ENCODE measurements around the gene DCTD.

Gene DCTD

DNA sequence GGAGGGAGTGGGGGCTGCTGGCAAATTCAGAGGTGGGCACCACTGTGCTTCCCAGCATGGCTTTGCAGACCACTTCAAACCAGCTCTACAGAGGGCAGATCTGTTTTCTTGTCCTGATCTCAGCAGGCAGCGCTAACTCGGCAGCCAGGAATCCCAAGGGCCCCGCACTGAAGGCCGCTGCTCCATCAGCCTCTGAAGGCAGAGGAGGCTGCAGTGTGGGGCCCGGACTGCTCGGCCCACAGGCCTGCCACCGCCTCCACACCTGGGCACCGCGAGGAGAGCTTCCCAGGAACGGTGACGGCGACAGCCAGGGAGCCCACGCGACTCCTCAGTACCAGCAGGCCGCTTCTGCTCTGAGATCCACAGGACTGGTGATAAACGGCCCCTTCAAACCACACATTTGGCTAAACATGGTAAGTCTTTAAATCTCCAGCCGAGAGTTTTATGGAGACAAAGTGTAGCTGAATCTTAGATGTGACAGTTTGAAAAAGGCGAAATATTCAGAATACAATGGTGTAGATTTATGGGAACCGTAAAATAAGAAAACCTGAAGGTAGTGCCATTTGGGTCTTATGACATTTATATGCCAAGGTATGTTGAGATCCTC lies 23.6 kb downstream of the DCTD start:
- DNase-seq (ENCODE audit: low read depth in 3 of 3, low spot score in 1 of 3): no peak

DNA sequence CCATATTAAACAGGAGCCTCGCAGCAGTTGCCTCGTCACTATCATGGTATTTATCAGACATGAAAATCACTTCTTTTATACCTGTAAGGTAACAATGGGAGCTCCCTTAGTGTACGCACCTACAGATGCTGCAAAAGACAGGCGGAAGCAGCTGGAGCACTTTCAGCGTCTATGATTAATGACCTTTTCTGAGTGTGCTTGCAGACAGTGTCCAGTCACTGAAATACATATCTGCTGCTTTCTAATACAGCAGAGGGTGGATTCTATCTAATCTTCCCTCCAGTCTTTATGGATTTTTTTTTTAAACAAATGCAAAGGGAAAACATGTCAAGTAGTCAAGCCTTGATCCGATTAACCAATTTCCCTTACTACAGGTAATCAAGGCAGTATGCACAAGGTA lies 24.1 kb downstream of the DCTD start:
- no peak for DNase-seq (ENCODE audit: low read depth in 3 of 3, low spot score in 1 of 3)

DNA sequence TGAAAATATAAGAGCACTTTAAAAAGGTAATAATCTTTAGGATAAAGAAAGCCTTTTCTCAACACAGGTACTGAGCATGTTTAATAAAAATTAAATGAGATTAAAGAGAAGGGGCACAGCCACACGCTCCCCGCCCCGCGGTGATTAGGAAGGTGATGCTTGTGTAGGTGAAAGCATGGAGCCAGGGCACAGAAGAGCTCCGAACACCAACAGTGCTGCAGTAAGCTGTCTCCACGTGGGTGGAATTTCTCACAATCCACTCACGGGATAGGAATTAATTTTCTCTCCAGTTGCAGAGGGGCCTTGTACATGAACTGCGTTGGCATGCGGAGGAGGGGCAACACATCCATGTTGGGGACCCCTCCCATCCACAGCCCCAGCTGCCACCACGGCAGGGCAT lies 27.0 kb downstream of the DCTD start:
- DNase-seq (ENCODE audit: low read depth in 3 of 3, low spot score in 1 of 3): no peak

DNA sequence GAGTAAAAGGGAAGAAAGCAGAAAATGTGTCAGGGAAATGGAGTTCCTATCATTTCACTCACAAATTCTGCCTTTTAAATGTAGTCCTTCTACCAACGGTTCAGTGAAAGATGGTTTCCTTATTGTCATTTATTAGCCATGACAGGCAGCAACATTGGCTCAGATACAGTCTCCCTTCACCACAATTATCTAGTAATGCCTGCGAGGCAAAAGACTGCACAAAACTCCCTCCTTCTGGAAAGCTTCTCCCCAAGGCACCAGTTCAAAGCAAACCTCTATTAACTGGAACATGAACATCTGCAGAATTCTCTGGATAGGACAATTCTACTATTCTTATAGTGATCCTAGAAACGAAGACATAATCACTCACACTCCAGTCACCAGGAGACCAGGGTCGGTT lies 28.3 kb downstream of the DCTD start:
- no peak for DNase-seq (ENCODE audit: low read depth in 3 of 3, low spot score in 1 of 3)

DNA sequence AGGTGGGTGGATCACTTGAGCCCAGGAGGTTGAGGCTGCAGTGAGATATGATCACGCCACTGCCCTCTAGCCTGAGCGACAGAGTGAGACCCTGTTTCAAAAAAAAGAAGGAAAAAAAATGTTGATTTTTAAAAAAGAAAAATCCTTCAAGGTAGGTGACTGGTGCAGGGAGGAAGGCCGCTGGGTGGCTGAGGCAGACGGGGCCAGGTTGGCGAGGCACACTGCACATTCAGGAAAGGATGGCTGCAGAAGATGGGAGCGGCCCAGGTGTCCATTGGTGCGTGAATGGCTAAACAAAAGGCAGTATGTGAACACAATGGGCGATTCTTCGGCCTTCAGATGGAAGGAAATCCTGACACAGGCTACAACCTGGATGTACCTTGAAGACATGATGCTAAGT lies 30.4 kb downstream of the DCTD start:
- no peak for DNase-seq (ENCODE audit: low read depth in 3 of 3, low spot score in 1 of 3)

DNA sequence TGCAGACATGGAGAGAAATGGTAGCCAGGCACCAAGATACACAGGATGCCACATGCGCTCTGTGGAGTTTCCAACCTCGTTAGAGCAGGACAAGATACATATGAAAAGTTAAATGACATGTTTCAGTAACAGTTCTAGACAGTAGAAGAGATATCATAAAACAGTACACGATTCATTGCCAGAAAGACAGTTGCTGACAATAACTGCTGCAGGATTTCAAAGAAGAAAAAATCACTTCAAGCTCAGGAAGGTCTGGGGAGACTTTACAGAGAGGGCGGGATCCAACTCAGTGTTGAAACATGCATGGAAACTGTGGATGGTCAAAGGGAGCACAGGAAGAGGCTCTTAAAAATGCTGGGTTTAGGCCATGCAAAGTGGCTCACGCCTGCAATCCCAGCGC lies 31.0 kb downstream of the DCTD start:
- DNase-seq (ENCODE audit: low read depth in 3 of 3, low spot score in 1 of 3): no peak

DNA sequence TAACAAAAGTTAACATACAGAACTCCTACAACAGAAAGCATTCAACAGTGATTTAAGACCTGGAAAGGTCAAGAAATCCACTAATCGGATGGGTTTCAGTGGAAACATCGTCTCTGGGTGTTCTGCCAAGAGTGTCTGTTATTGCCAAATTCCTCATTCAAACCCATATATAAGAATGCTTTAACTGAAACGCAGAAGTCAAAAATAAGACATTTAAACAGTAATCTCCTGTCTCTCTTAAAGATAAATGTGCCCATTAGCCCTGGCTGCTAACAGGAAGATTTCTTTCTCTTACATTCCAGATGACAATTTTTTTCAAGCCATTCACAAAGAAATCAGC lies 31.5 kb downstream of the DCTD start:
- DNase-seq (ENCODE audit: low read depth in 3 of 3, low spot score in 1 of 3): no peak

DNA sequence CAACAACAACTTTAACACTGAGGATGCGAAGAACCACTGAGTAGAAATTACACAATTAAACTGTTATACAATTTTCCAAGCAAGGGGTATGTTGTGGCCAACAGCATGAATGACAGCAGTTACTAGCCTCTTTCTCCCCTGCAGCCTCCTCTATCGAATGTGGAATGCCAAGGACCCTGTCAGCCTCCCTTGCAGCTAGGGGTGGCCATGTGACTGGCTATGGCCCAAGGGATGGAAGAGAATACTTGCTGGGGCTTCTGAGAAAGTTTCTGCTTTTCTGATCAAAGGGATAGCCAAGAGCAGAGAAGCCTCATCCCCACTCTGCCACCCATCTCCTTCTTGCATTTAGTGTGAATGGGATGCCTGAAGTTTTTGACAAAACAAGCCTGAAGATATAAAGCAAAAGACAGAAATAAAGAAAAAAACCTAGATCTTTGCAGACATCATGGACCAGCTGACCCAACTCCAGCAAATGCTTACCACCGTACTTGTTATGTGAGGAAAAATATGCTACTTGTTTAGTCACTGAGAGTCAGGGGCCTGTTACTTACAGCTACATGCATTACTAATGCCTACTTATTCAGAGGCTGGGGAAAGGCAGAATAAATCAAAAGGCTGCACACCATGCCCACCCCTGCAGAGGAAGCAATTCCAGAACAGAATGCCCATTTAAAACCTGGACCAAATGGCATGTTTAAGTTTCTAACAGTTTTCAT lies 32.0 kb downstream of the DCTD start:
- DNase-seq (ENCODE audit: low read depth in 3 of 3, low spot score in 1 of 3): no peak

DNA sequence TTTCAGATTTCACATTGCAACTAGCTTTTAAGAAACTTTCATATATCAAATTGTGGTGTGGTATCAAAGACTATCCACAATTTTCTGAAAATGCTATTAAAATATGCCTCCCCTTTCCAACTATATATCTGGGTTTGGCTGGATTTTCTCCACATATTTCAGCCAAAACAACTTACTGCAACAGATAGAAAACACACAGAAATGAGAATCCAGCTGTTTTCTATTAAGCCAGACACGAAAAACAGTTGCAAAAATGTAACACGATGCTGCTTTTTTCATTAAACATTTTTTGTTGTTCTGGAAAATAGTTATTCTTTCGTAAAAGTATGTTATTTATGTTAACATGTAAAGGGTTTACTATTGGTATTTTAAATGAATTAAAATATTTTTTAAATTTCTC lies 33.1 kb downstream of the DCTD start:
- DNase-seq (ENCODE audit: low read depth in 3 of 3, low spot score in 1 of 3): no peak

DNA sequence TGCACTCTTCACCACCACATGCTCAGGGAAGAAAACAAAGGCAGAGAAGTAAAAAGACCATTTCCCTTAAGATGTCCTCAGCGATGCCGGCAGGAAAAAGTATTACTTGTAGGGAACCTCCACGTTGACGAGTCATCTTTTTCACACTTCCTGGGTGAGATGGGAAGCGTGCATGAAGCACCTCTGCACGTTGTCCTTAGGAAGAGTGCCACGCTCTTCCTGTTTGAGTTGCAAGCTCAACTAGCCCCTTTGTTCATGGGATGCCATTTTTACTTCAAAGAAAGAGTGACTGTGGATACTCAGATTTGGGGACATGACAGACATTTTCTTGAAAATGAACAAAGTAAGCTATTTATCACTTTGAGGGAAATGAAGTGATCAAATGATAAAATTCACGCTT lies 33.8 kb downstream of the DCTD start:
- DNase-seq (ENCODE audit: low read depth in 3 of 3, low spot score in 1 of 3): no peak

DNA sequence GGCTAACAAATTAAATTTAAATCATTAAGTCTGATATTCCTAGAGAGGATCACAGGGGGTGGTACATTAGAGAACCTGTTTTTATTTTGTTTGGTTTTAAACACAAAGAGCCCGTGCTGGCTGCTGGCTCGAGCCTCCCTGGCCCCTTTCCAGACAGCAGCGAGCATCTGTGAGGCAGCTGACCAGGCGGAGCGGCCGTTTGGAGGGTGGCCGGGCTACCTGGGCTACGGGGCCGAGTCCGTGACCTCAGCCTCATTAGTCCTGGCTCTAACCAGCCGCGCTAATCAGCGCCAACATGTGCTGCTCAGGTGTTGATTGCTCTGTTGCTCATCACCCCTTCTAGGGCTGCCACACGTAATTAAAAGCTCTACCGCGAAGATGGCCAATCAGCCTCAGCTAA lies 35.3 kb downstream of the DCTD start:
- no peak for DNase-seq (ENCODE audit: low read depth in 3 of 3, low spot score in 1 of 3)

DNA sequence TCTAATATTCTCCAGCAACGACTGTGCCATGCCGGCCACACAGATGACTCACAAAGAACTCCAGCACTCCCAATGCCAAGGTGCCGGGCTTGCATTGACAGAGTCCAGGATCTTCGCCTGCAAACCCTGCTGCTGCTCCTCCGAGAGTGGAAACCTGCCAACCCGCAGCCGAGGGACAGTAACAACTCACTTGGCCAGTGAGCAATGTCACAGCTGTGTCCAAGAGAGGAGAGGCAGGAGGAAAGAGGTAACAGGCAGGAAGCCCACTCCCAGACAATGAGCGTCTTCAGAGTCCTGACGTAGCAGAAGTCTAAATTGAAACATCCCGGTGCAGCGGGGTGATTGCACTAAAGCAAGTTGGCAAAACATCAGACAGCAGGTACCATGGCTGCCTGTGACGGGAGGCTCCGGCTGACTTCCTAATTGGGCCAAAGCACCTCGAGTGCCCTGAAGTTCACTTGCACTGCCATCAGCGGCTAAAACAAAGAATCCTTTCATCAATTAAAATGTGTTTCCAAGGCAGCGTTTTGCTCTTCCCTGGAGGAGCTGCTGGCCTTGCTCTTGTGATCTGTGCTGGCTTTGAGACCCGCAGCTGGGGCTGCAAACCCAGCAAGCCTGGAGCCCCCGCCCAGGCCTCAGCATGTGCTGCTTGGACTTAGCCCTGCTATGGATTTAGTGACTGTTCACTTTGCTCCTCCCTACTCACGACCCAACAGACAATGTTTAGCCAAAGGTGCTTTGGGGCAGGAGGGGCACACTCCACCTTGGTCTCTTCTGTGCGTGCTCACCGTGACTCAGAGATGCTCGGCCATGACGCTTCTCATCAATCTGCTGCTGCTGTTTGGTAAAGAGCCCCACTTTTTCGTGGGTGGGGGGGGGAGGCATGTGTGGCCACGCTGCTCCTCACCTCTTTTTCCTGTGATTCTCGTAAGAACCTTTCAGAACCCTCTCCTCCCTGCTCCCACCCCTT lies 36.5 kb downstream of the DCTD start:
- no peak for DNase-seq (ENCODE audit: low read depth in 3 of 3, low spot score in 1 of 3)

DNA sequence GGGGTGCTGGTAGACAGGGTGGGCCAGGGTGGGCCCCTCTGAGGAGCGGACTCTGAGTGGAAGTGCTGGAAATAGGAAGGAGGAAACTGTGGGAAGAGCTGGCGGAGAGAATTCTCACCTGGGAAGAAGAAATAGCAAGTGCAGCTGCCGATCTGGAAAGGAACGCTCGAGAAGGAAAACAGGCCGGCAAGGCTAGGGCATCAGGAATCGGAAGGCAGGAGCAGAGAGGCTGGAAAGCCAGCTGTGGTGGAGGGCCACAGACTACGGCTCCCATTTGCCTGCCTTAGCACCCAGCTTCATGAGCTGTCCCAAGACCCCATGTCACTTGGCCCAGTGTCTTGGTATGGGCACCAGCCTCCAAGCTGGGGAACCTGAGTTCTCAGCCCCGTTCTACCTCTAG lies 37.3 kb downstream of the DCTD start:
- DNase-seq (ENCODE audit: low read depth in 3 of 3, low spot score in 1 of 3): no peak

DNA sequence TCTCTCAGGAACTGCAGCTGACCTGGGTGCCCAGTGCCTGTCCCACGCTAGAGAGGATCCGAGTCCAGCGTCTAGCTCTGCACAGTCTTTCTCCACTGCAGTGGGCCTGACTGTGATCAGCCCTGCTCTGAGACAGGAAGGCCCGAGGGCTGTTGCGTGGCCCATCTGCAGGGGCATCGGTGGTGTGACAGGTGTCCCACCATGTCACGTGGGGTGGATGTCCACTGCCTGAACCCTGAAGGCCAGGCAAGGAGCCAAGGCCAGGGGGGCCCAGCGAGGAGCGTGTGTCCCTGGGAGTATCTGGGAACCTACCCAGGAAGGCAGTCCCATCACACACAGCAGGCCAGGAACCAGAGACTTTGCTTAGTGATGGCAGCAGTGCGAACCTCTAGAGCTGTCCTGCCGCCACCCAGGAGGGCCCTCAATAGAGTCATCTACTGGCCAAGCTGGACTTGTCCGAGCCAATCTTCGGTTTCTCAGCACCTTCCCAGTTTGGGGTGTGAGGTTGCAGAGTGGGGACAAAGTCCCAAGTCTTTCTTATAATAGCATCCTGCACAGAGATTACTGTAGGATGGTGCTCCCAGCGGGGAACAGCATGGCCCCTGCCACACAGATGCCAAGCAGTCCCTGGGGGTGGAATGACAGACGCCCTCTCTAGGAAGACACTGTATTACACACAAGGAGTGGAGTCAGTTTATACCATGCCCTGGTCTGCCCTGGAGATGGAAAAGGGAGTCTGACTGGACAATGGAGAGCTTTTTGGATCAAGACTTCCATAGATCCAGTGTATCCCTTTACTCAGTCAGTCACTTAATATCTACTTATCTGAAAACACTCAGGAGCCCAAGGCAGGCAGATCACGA lies 38.3 kb downstream of the DCTD start:
- no peak for DNase-seq (ENCODE audit: low read depth in 3 of 3, low spot score in 1 of 3)

DNA sequence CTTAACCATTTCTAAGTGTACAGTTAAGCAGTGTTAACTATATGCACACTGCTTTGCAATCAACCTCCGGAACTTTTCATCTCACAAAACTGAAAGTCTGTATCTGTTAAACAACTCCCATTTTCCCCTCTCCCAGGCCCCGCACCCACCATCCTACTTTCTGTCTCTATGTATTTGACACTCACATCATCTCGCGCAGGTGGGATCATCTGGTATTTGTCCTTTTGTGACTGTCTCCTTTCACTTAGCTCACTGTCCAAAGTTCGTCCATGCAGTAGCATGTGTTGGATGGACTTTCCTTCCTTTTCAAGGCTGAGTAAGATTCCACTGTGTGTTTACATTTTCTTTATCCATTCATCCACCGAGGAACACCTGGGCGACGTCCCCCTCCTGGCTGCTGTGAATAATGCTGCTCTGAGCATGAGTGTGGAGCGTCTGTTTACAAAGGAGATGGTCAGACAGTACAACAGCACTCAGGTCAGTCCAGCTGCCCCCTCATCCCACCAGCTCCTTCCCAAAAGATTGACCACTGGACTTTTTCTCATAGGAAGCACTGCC lies 39.8 kb downstream of the DCTD start:
- no peak for DNase-seq (ENCODE audit: low read depth in 3 of 3, low spot score in 1 of 3)

DNA sequence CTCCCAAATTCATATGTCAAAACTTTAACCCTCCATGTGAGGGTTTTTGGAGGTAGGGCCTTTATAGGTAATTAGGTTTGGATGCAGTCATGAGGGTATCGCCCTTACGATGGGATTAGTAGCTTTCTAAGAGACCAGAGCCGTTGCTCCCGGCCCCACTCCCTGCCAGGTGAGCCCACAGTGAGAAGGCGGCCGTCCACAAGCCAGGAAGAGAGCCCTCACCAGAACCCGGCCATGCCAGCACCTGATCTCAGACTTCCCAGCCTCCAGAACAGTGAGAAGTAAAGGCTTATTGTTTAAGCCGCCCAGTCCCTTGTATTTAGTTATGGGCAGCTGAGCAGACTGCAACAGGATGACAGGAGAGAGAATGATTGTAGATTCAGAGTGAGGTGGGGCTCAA lies 40.8 kb downstream of the DCTD start:
- no peak for DNase-seq (ENCODE audit: low read depth in 3 of 3, low spot score in 1 of 3)

DNA sequence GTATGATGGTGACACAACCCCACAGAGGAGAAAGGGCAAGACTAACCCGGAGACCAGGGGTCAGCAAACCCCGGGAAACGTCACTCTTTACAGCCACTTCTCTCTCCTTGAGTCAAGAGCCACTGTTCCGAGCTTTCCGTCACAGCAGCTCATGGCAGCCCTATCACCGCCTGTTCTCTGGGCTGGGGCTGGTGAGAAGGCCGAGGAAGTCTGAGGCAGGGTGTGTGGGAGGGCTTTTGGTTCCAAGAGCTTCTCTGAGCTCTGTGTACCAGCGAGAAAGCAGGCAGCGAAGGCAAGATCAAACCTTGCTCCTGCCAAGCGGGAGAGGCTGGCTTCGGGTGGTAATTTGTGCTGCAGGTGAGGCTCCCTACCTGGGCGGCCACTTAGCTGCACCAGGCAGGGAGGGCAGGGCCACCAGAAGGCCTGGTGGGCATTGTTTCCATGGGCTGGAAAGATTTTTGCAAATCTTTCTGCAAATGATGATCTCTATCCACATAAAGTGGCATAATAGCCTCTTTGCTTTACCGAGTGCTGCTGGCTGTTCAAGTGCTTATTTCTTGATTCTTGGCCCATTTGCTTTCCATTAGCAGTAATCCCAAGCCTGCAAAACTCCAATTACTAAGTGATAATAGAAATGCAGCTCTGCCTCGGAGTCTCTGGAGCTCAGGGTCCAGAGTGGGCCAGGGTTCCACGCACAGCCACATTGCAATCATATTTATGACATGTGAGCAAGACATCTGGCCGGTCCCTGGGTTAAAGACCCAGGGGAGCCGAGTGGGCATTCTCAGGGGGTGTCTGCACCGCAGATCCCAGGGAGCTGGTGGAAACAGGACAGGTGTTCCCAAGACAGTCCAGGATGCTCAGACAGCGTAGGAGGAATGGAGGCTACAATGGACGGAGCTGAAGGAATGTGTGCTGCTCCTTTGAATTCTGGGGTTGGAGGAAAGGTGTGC lies 41.5 kb downstream of the DCTD start:
- no peak for DNase-seq (ENCODE audit: low read depth in 3 of 3, low spot score in 1 of 3)

DNA sequence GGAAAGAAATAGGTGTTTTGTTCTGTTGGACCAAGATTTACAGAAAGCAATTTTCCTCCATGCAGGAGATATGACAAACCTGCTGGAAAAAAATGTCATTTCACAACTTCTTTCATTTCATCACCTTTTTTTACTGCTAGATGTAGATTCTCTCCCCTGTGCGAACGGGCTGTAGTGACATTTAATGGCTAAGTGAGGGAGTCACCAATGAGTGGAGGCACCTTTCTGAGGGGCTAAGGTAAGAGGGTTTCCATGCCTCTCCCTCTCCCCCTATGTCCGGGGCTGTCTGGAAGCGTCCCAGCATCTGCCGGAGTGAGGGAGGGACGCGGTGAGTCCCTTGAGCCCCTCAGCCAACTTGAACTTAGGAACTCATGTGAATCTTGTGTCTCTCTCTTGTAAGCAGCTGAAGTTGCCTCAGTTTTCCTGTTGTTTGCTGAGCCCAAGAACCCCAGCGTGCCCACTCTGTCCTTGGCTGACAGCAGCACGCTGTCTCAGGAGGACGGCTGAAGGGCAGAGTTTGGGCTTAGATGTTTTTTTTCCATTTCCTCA lies 42.3 kb downstream of the DCTD start:
- DNase-seq (ENCODE audit: low read depth in 3 of 3, low spot score in 1 of 3): no peak

DNA sequence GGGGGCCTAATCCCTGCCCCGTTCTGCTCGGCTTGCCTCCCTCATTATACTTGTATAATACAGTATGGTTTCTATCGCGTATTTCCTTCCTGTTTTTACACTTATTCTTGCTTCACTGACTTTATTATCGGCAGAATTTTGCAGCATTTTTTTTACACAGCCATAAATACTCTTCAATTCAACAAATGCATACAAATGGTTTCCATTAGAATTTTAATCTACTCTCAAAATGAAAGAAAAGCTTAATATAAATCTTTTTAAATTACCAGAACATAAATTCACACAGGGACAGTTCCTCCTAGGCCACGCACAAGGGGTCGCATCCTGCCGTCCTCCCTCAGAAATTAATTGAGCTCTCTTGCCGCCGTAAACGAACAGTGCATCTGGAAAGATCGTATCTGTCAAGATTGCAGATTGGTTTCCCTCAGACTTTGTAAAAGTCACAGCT lies 42.9 kb downstream of the DCTD start:
- no peak for DNase-seq (ENCODE audit: low read depth in 3 of 3, low spot score in 1 of 3)
